AG09309 (cell line): ENCODE data around the gene KCNJ5.

Experiments
- DNase-seq: peaks from one replicate; pipeline ENCODE4 v3.0.0-alpha.2; 2010; ENCODE audit warnings: low read depth
- H3K4me3 ChIP-seq: 2 replicates; pipeline ENCODE4 v1.5.1; 2011; ENCODE audit warnings: mild to moderate bottlenecking, low read depth, low read length, moderate library complexity; ENCODE audit not compliant: control insufficient read depth
- CTCF ChIP-seq: IDR thresholded peaks from 2 replicates; pipeline ENCODE4 v1.5.1; 2011; ENCODE audit warnings: mild to moderate bottlenecking, low read depth, low read length, inconsistent platforms; ENCODE audit not compliant: insufficient read depth, control insufficient read depth; ENCODE audit errors: missing control alignments

Gene KCNJ5

GRCh38 chr11:128894286-128894681 lies 3.1 kb downstream of the KCNJ5 start:
- no peak for DNase-seq
- no peak overlapping the region for H3K4me3 ChIP-seq
- TF ChIP-seq CTCF: no peak

DNA sequence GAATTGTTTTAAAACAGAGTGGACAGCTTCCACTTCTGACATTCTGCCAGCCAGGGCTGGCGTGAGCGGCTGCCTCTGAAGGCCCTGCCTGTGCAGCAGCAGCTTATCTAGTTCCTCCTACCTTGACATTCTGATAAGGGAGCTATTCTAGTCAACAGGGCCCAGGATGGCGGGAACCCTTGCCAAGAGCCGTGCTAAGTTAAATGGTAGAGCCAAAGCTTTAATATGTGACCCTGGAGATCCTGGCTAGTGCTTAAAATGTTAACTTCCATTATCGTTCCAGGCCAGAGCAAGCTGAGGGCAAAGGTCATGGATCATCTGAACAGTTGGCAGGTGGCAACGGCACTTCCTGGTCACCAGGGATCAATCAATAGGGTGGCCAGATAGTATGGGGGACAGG lies 3.5 kb downstream of the KCNJ5 start:
- DNase-seq: no peak
- no peak for TF ChIP-seq CTCF
- no peak overlapping the region for H3K4me3 ChIP-seq

DNA sequence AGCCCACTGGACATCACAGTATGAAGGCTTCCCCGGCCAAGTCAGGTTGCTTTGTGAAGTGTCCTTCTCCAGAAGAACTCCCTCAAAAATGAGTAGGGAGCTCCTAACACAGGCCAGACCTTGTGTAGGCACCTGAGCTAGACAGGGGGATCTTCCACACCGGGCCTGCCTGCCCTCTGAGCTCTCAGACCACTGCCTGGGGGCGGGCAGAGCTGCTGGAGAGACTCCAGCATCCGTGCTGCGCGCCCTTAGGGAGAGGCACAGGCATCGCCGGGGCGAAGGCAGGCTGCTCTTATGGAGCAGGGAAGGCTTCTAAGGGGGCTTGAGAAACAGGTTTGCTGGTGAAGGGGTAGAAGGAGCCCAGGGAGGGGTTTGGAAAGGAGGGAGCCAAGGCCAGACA lies 4.4 kb downstream of the KCNJ5 start:
- no peak for TF ChIP-seq CTCF
- H3K4me3 ChIP-seq: no peak overlapping the region
- DNase-seq: no peak

GRCh38 chr11:128896356-128896755 lies 5.2 kb downstream of the KCNJ5 start:
- H3K4me3 ChIP-seq: no peak overlapping the region
- TF ChIP-seq CTCF: no peak
- peak; percentile 13 for DNase-seq

DNA sequence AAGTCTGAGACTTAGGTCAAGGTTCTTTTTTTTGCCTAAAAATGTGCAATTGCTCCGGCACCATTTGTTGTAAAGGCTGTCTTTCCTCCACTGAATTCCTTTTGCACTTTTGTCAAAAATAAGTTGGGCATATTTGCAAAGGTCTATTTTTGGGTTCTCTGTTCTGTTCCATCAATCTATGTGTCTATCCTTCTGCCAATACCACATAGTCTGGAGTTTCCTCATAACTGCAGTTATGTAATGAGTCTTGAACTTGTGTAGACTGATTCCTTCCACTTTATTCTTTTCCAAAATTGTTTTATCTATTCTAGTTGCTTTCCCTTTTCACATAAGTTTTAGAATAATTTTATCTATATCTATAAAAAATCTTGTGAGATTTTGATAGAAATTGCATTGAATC lies 6.7 kb downstream of the KCNJ5 start:
- no peak overlapping the region for H3K4me3 ChIP-seq
- TF ChIP-seq CTCF: no peak
- DNase-seq: no peak

DNA sequence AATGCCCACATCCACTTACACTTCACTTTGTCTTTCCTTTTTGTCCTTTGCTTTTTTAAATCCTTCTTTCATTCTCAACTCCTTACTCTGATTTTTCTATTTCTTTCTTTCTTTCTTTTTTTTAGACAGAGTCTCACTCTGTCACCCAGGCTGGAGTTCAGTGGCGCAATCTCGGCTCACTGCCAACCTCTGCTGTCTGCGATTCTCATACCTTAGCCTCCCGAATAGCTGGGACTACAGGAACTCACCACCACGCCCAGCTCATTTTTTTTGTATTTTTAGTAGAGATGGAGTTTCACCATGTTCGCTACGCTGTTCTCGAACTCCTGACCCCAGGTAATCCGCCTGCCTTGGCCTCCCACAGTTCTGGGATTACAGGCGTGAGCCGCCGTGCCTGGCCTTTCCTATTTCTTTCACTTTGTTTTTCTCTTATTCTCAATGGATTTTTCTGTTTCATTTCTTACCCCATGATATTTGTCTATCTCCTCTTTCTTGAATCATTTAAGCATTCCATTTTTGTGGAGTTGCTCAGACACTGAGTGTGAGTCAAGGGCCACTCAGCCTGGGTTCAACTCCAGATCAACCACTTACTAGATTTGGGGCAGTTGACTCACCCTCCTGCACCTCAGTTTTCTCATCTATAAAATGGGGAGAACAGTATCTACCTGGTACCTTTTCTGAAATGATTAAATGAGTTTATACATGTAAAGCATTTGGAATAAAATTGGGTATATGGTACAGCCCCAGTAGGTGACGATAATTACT lies 7.6 kb downstream of the KCNJ5 start:
- H3K4me3 ChIP-seq: no peak overlapping the region
- TF ChIP-seq CTCF: no peak
- DNase-seq: no peak

- no peak for TF ChIP-seq CTCF
- no peak for DNase-seq
- H3K4me3 ChIP-seq: no peak overlapping the region
Observed at GRCh38 chr11:128900468-128900867, 9.3 kb downstream of the KCNJ5 start.
